Measurements from ENCODE around the gene ZSWIM1. TPM values are rescaled to one million over a fixed set of nuclear protein-coding genes. Genes with fewer than 3 reads are reported as not detected.
"Not testable (repeated sequence)": the region's sequence is repeated elsewhere in the genome, so short reads cannot be mapped to it uniquely, and the experiment has no call there.

ZSWIM1 gene
- total RNA-seq, 1 donor from 2014 or later: 9.6 TPM

DNA sequence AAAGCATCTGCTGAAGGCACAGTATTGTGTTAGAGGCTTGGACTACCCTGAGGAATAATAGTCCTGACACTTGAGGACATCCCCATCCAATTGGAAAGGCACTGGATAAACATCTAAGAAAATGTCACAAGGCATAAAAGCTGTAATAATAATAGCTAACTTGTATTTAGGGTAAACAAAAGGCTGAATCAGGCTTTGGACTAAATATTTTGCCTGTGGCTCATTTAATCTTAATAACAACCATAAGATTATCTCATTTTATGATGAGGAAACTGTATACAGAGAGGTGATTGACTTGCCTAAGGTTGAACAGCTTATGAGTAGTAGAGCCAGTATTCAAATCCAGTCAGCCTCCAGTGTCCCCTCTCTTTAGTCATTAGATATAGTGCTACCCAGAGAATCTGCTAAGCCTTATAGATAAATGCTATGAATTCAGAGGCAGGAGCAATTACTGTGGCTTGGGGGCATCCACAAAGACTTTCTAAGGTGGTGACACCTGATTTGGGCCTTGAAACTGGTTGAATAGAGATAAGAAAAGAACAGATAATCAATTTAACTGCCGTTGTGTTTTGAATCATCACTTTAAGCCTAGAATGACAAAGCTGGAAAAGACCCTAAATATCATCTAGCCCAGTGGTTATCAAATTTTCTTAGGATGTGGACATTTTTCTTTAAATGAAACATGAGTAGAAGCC is 7.5 kb upstream of the ZSWIM1 start:
- H3K4me1 ChIP-seq: no peaks in the 10 kb centered on the region
- H3K27me3 ChIP-seq: no peaks in the 10 kb centered on the region
- no peaks in the 10 kb centered on the region for H3K9me3 ChIP-seq
- DNase-seq: no peak
- H3K36me3 ChIP-seq: peaks cover 15% of the 10 kb centered on the region
- intact Hi-C loops (cut with DNase I): no loop called here
- TF ChIP-seq, protein P1, sequence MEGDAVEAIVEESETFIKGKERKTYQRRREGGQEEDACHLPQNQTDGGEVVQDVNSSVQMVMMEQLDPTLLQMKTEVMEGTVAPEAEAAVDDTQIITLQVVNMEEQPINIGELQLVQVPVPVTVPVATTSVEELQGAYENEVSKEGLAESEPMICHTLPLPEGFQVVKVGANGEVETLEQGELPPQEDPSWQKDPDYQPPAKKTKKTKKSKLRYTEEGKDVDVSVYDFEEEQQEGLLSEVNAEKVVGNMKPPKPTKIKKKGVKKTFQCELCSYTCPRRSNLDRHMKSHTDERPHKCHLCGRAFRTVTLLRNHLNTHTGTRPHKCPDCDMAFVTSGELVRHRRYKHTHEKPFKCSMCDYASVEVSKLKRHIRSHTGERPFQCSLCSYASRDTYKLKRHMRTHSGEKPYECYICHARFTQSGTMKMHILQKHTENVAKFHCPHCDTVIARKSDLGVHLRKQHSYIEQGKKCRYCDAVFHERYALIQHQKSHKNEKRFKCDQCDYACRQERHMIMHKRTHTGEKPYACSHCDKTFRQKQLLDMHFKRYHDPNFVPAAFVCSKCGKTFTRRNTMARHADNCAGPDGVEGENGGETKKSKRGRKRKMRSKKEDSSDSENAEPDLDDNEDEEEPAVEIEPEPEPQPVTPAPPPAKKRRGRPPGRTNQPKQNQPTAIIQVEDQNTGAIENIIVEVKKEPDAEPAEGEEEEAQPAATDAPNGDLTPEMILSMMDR (IDR thresholded peaks at IDR 0.05): no peak
- no peak for ATAC-seq
- no peak overlapping the region for H3K27ac ChIP-seq
- no peak overlapping the region for H3K4me3 ChIP-seq

- H3K27ac ChIP-seq; ATAC-seq; H3K4me3 ChIP-seq; H3K27me3 ChIP-seq; DNase-seq; H3K9me3 ChIP-seq; intact Hi-C loops (cut with DNase I); H3K4me1 ChIP-seq: not testable (repeated sequence)
- H3K36me3 ChIP-seq: peaks cover 18% of the 10 kb centered on the region
Observed at GRCh38 chr20:45874104-45874481, 6.9 kb upstream of the ZSWIM1 start.

DNA sequence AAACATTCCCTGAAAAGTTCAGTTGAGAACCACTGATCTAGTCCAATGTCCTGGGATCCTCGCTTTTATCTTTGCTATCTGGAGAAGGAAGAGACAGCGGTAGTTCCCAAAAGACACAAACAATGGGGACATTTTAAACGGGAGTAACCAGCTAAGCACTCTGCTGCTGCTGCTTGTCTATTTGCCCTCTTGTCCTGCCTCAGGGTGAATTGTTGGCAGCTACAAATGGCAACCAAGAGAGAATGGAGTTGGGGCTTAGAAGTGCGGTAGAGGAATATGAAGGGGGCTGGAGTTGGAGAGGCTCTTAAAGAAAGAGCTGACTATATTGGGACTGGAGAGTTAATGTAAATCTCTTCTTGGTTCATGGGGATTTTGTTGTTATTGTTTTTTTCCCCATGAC is 6.5 kb upstream of the ZSWIM1 start:
- Histone ChIP-seq H3K9me3 (no peaks in the 10 kb centered on the region), H3K27ac (no peak overlapping the region), H3K4me3 (no peak overlapping the region), H3K27me3 (no peaks in the 10 kb centered on the region), H3K36me3 (peaks cover 18% of the 10 kb centered on the region), H3K4me1 (no peaks in the 10 kb centered on the region)
- ATAC-seq: no peak
- intact Hi-C loops (cut with DNase I): no loop called here
- TF ChIP-seq, protein P1 (IDR thresholded peaks at IDR 0.05): no peak
- DNase-seq: no peak

GRCh38 chr20:45878076-45878761 is 2.8 kb upstream of the ZSWIM1 start:
- H3K4me3 ChIP-seq: no peak overlapping the region
- ATAC-seq: no peak
- intact Hi-C loops (cut with DNase I): no loop called here
- no peak overlapping the region for H3K27ac ChIP-seq
- peaks cover 27% of the 10 kb centered on the region for H3K36me3 ChIP-seq
- DNase-seq: no peak
- no peaks in the 10 kb centered on the region for H3K27me3 ChIP-seq
- H3K4me1 ChIP-seq: peaks cover 13% of the 10 kb centered on the region
- H3K9me3 ChIP-seq: no peaks in the 10 kb centered on the region
- TF ChIP-seq, protein P1 (IDR thresholded peaks at IDR 0.05): no peak

DNA sequence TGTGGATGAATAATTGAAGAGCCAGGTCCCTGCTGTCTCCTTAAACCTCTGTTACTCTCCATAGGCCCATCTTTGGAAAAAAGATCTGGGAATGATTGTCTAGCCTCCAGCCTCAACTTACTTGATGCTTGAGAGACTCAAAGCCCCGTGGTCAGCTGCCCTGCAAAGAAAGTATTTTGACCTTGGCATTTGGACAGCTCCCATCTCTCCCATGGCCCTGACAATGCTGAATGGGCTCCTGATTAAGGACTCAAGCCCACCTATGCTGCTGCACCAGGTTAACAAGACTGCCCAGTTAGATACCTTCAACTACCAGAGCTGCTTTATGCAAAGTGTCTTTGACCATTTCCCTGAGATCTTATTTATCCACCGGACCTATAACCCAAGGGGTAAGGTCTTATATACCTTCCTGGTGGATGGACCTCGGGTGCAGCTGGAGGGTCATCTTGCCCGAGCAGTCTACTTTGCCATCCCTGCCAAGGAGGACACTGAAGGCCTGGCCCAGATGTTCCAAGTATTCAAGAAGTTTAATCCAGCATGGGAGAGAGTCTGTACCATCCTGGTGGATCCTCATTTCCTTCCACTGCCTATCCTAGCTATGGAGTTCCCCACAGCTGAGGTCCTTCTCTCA is 1.6 kb downstream of the ZSWIM1 start:
- intact Hi-C loops (cut with DNase I): no loop called here
- Histone ChIP-seq H3K4me1 (peaks cover 13% of the 10 kb centered on the region), H3K27me3 (no peaks in the 10 kb centered on the region), H3K27ac (no peak overlapping the region), H3K9me3 (no peaks in the 10 kb centered on the region), H3K36me3 (peaks cover 40% of the 10 kb centered on the region), H3K4me3 (no peak overlapping the region)
- TF ChIP-seq, protein P1 (IDR thresholded peaks at IDR 0.05): no peak
- DNase-seq: no peak
- ATAC-seq: no peak

DNA sequence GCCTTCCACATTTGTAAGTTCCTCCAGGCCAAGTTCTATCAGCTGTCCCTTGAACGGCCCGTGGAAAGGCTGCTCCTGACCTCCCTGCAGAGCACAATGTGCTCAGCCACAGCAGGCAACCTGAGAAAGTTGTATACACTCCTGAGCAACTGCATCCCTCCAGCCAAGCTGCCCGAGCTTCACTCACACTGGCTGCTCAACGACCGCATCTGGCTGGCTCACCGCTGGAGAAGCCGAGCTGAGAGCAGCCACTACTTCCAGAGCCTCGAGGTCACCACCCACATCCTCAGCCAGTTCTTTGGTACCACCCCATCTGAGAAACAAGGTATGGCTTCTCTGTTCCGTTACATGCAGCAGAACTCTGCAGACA is 2.1 kb downstream of the ZSWIM1 start:
- intact Hi-C loops (cut with DNase I): no loop called here
- Histone ChIP-seq H3K27me3 (no peaks in the 10 kb centered on the region), H3K4me1 (peaks cover 13% of the 10 kb centered on the region), H3K36me3 (peaks cover 35% of the 10 kb centered on the region), H3K9me3 (no peaks in the 10 kb centered on the region), H3K4me3 (no peak overlapping the region), H3K27ac (no peak overlapping the region)
- ATAC-seq: no peak
- TF ChIP-seq, protein P1 (IDR thresholded peaks at IDR 0.05): no peak
- peak; percentile 43 for DNase-seq
